A549 (cell line): Measurements from ENCODE around the gene VGF.

ENCODE experiments used
- CEBPB ChIP-seq, 2 experiments: fragments of >200 bp in 1 of 2; sonication (Bioruptor Twin) in 1 of 2; formaldehyde crosslinking in 1 of 2; IDR thresholded peaks; 2 replicates each; pipeline ENCODE4 v1.6.1; 2012 to 2016
- CHD2 ChIP-seq: fragments of 150-350 bp; IDR thresholded peaks from 2 replicates; pipeline ENCODE4 v1.6.1; 2014; ENCODE audit warnings: low read length; ENCODE audit not compliant: partially characterized antibody
- CTCF ChIP-seq: fragments of >200 bp; sonication (Bioruptor Twin); formaldehyde crosslinking; IDR thresholded peaks from 3 replicates; pipeline ENCODE4 v1.5.1; 2016
- ESRRA ChIP-seq: fragments of 150-350 bp; IDR thresholded peaks from 2 replicates; pipeline ENCODE4 v1.6.1; 2014; ENCODE audit warnings: mild to moderate bottlenecking, low read length, borderline replicate concordance
- FOSB ChIP-seq: fragments of 250-450 bp; sonication (Bioruptor Pico); IDR thresholded peaks from 2 replicates; pipeline ENCODE4 v1.5.0; 2020; ENCODE audit warnings: mild to moderate bottlenecking, moderate library complexity
- MAX ChIP-seq: IDR thresholded peaks from 2 replicates; pipeline ENCODE4 v1.6.1; 2012
- RARB ChIP-seq: fragments of 250-450 bp; sonication (Bioruptor Pico); IDR thresholded peaks from 2 replicates; pipeline ENCODE4 v1.8.0; 2021; ENCODE audit warnings: mild to moderate bottlenecking, moderate library complexity
- REST ChIP-seq: fragments of 200-600 bp; sonication (generic); IDR thresholded peaks from 2 replicates; pipeline ENCODE4 v1.6.1; 2016; ENCODE audit warnings: antibody characterized with exemption, mild to moderate bottlenecking, moderate library complexity
- SMC3 ChIP-seq: fragments of >200 bp; sonication (Bioruptor Twin); formaldehyde crosslinking; IDR thresholded peaks from 3 replicates; pipeline ENCODE4 v1.6.1; 2018; ENCODE audit warnings: inconsistent platforms

DNA sequence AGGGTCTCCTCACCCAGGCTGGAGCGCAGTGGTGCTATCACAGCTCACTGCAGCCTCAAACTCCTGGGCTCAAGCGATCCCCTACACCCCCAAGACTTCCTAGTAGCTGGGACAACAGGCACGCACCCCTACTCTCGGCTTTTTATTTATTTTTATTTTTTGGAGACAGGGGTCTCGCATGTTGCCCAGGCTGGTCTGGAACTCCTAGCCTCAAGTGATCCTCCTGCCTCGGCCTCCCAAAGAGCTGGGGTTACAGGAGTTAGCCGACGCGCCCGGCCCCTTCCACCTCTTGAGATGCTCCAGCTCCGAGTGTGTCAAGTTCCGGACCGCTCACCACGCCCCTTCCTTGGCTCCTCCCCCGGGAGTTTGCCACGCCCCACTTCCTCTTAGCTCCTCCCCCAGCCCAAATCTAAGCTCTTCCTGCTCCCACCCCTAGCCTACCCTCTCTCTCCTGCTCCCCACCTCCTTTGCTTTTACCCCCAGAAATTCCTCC is 8.4 kb upstream of the VGF start:
- TF ChIP-seq FOSB (CRISPR knock-in tag) (no peak), CTCF (no peak), CEBPB (IDR thresholded peaks at IDR 0.05) (no peak), REST (no peak), MAX (no peak), RARB (no peak), CHD2 (no peak), ESRRA (no peak), SMC3 (no peak)
